Lung (tissue), 16 donors: ENCODE data around the gene GPC5. TPM values are rescaled to one million over a fixed set of nuclear protein-coding genes. Genes with fewer than 3 reads are reported as not detected.
A peak's percentile ranks its signal among the peaks of the same experiment; 100 is the strongest.

ENCODE experiments used
- ATAC-seq: fragments of 200-7000 bp; cut with Tn5 transposase; one replicate; pipeline ENCODE4 v1.9.1; 2020; ENCODE audit warnings: moderate number of reproducible peaks; ENCODE audit not compliant: insufficient read depth, low FRiP score
- DNase-seq, 3 donors: peaks; one replicate each; pipeline ENCODE4 v3.0.0-alpha.2; 2013 to 2017
- H3K27ac ChIP-seq, 2 donors: one replicate each; pipeline ENCODE4 v1.5.1; 2013; ENCODE audit warnings: mild to moderate bottlenecking in 2 of 2, moderate library complexity in 2 of 2, control low read depth in 1 of 2, inconsistent platforms in 1 of 2, low read depth in 1 of 2, low read length in 1 of 2
- H3K27me3 ChIP-seq, 3 donors: one replicate each; pipeline ENCODE4 v1.5.1; 2013; ENCODE audit warnings: low read length in 2 of 3; ENCODE audit not compliant: control insufficient read depth in 3 of 3, insufficient read depth in 3 of 3
- H3K36me3 ChIP-seq, 4 donors: one replicate each; pipeline ENCODE4 v1.5.1; 2013; ENCODE audit warnings: low read length in 4 of 4, mild to moderate bottlenecking in 1 of 4, moderate library complexity in 1 of 4; ENCODE audit not compliant: control insufficient read depth in 4 of 4, insufficient read depth in 4 of 4
- H3K4me1 ChIP-seq, 5 donors: one replicate each; pipeline ENCODE4 v1.5.1; 2013; ENCODE audit warnings: low read length in 5 of 5, mild to moderate bottlenecking in 2 of 5, moderate library complexity in 1 of 5; ENCODE audit not compliant: control insufficient read depth in 5 of 5, insufficient read depth in 5 of 5
- H3K4me3 ChIP-seq: one replicate; pipeline ENCODE4 v1.5.1; 2013; ENCODE audit warnings: mild to moderate bottlenecking, control low read depth, moderate library complexity
- H3K9ac ChIP-seq, 2 donors: one replicate each; pipeline ENCODE4 v1.5.1; 2013; ENCODE audit warnings: low read length in 2 of 2, control low read depth in 1 of 2; ENCODE audit not compliant: insufficient read depth in 1 of 2
- H3K9me3 ChIP-seq, 4 donors: one replicate each; pipeline ENCODE4 v1.5.1; 2013; ENCODE audit warnings: low read length in 3 of 4, mild to moderate bottlenecking in 1 of 4, moderate library complexity in 1 of 4; ENCODE audit not compliant: control insufficient read depth in 4 of 4, insufficient read depth in 3 of 4
- WGBS, 2 donors: extraction: QIAGEN DNeasy Blood & Tissue Kit; methylation state at CpG; one replicate each; pipeline ENCODE4 v1.1.7; 2013; 5-methylcytosine and 5-hydroxymethylcytosine counted together
- long read RNA-seq, 5 donors: transcript quantifications; one replicate each; lab custom pipeline, GENCODE V29; 2026
- polyA plus RNA-seq, 2 donors: library from polyadenylated mRNA; stranded (reverse); fragments of 200-250 nt; gene quantifications; one replicate each; pipeline ENCODE4 v1.2.1, GENCODE V29; 2013
- total RNA-seq, 2 donors: library from RNA; depleted of rRNA in 1 of 2; stranded (reverse); fragments of >200 nt in 1 of 2; gene quantifications; one replicate each; pipeline ENCODE4 v1.2.1, GENCODE V29; 2014 to 2021
- TF ChIP-seq, protein P1 (sequence below): IDR thresholded peaks from 2 replicates; pipeline ENCODE4 v1.5.1; 2012; ENCODE audit warnings: mild to moderate bottlenecking; ENCODE audit errors: control extremely low read depth, extremely low read depth
- donor health status: control.
- donor health status: control.
- donor health status: Bipolar disorder and iron deficiency.
- donor health status: healthy.
- donor health status: DM: yes; HTN: yes; CAD: no.

GPC5 gene
- total RNA-seq (10 to 100 TPM in 1 of 2 donors, 1 to 10 TPM in 1; 8.1 to 37.3 TPM), polyA plus RNA-seq (under 1 TPM; 0.55 to 0.77 TPM)
- long read RNA-seq, donor 1 = 0 reads
- long read RNA-seq, donor 2 = 0 reads
- long read RNA-seq, donor 3 = 0 reads
- long read RNA-seq, donor 4, partial matches to known transcripts = 0 of 1 reads
- long read RNA-seq, donor 4, other reads (novel, unspliced or antisense) = 0 of 1 reads
- long read RNA-seq, donor 5, partial matches to known transcripts = 0 of 1 reads
- long read RNA-seq, donor 5, other reads (novel, unspliced or antisense) = 0 of 1 reads

DNA sequence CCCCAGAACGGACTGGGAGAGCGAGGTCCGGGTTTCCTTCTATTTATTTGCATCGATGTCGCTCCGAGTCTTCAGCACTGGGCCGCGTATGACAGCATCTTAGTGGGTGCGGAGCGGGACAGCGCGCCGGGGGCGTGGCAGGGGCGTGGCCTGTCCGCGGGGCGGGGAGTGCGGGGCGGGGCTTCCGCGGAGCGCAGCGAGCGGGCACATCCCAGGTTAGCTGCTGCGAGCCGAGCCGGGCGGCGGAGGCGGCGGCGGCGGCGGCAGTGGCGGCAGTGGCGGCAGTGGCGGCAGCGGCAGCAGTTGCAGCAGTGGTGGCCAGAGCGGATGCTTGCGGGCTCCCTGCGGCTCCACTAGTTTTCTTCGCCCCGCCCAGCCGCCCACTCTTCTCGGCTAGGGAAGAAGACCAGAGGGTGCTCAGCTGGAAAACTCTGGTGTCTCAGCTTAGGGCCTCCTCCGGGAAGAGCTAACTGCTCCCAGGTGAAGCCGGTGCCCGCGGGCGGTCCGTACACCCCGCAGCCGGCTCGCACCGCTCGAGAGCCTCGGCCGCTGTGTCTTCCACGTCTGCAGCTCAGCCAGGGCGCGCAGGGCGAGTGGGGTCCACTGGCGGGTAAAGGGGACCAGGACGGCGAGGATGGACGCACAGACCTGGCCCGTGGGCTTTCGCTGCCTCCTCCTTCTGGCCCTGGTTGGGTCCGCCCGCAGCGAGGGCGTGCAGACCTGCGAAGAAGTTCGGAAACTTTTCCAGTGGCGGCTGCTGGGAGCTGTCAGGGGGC lies at the start of gene GPC5:
TSS of gene GPC5 (plus strand) at position 209 of the 776 bp plus-strand sequence.
- 0 to 1% methylated on average over 69 to 76 of the region's 76 CpGs for WGBS, 2 donors
- Histone ChIP-seq H3K4me3 (peak within 1 kb of the TSS; percentile 51), H3K4me1 (peaks cover 0 to 6% (median 0%) of the 10 kb centered on the region in 5 donors), H3K9ac (peak within 1 kb of the TSS in 1 of 2 donors; percentile 28), H3K9me3 (no peaks in the 10 kb centered on the region), H3K27me3 (peaks cover 0 to 11% (median 9%) of the 10 kb centered on the region in 3 donors), H3K27ac (no peak within 1 kb of the TSS), H3K36me3 (no peaks in the 10 kb centered on the region)
- TF ChIP-seq, protein P1, sequence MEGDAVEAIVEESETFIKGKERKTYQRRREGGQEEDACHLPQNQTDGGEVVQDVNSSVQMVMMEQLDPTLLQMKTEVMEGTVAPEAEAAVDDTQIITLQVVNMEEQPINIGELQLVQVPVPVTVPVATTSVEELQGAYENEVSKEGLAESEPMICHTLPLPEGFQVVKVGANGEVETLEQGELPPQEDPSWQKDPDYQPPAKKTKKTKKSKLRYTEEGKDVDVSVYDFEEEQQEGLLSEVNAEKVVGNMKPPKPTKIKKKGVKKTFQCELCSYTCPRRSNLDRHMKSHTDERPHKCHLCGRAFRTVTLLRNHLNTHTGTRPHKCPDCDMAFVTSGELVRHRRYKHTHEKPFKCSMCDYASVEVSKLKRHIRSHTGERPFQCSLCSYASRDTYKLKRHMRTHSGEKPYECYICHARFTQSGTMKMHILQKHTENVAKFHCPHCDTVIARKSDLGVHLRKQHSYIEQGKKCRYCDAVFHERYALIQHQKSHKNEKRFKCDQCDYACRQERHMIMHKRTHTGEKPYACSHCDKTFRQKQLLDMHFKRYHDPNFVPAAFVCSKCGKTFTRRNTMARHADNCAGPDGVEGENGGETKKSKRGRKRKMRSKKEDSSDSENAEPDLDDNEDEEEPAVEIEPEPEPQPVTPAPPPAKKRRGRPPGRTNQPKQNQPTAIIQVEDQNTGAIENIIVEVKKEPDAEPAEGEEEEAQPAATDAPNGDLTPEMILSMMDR = no peak
- DNase-seq (peak; percentile 72 to 86 (median 84)), ATAC-seq (peak; percentile 97)

DNA sequence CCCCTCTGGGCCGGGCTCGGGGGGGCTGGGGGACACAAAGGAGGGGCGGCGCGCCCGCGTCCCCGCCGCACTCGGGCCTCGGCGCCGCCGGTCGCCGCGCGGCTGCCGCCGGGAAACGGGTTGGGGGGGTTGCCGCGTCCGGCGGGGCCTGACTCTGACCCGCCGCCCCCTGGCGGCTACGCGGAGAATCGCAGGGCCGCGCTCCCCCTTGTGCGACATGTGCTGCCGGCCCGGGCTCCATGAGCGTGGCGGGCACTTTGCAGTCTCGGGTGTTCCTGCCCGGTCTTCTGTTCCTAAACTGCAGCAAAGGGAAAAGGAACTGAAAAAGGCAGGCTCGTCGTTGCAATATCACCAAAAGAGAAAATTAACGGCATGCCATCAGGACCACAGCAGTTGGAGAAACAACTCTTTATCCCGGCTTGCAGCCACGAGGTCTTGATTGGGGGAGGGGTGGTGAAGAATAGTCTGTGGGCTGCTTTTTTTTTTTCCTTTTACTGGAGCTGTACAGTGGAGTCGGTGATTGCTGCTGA lies 49.5 kb upstream of the GPC5 start:
- TF ChIP-seq, protein P1 = peak; percentile 77
- no peaks in the 10 kb centered on the region for H3K9me3 ChIP-seq
- H3K4me1 ChIP-seq = peaks cover 2 to 42% (median 17%) of the 10 kb centered on the region in 5 donors
- peaks cover 0 to 18% (median 8%) of the 10 kb centered on the region in 4 donors for H3K36me3 ChIP-seq
- H3K9ac ChIP-seq = no peak overlapping the region
- peak overlapping the region; percentile 94 for H3K4me3 ChIP-seq
- ATAC-seq (peak; percentile 77), DNase-seq (peak; percentile 91 to 95 (median 93))
- 1% methylated on average over 31 to 46 of the region's 46 CpGs for WGBS, 2 donors
- H3K27ac ChIP-seq = peak overlapping the region; percentile 98 to 100
- H3K27me3 ChIP-seq = peaks cover 0 to 20% (median 12%) of the 10 kb centered on the region in 3 donors

DNA sequence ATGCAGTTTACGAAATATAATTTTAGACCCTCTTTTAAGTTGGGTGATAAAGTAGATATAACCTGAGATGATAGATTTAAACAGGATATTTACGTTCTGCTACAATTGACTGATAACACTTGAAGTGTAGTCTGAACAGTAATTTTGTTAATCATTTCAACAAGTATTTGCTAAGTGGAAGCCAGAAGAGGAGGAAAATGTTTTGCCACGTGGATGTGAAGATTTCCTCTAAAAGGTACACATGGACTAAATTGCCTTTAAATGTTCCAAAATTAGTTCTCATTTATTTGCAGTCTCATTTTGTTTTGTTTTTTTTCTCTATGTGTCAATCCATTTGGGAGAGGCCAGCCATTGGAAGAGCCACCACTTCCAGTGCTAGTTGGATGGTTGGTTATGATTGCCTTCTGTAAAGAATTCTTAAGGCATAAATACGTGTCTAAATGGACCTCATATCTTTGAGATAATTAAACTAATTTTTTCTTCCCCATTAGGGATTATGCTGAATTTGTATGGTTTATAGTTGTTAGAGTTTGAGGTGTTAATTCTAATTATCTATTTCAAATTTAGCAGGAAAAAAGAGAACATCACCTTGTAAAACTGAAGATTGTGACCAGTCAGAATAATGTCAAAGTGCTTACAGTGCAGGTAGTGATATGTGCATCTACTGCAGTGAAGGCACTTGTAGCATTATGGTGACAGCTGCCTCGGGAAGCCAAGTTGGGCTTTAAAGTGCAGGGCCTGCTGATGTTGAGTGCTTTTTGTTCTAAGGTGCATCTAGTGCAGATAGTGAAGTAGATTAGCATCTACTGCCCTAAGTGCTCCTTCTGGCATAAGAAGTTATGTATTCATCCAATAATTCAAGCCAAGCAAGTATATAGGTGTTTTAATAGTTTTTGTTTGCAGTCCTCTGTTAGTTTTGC lies 48.2 kb upstream of the GPC5 start:
- Histone ChIP-seq H3K4me3 (no peak overlapping the region), H3K27me3 (peaks cover 0 to 10% (median 7%) of the 10 kb centered on the region in 3 donors), H3K9ac (no peak overlapping the region), H3K27ac (no peak overlapping the region), H3K4me1 (peaks cover 2 to 44% (median 17%) of the 10 kb centered on the region in 5 donors), H3K36me3 (peaks cover 0 to 24% (median 13%) of the 10 kb centered on the region in 4 donors), H3K9me3 (no peaks in the 10 kb centered on the region)
- DNase-seq (no peak), ATAC-seq (no peak)
- TF ChIP-seq, protein P1 = no peak
- 34 to 43% methylated on average over 5 of the region's 5 CpGs for WGBS, 2 donors
